Astrocyte (in vitro differentiated cells and primary cell): ENCODE results near the gene GIPC1. TPM values are rescaled to one million over a fixed set of nuclear protein-coding genes. Genes with fewer than 3 reads are reported as not detected.

ENCODE experiments used
- DNase-seq: peaks from one replicate; pipeline ENCODE4 v3.0.0-alpha.2; 2010; ENCODE audit warnings: low read depth
- FAIRE-seq: peaks from 2 replicates; lab custom pipeline; 2011; peaks lifted over from hg19 to GRCh38; lab: Jason Lieb, UNC
- H2AFZ ChIP-seq: 2 replicates; pipeline ENCODE4 v1.6.0; 2012; ENCODE audit warnings: low read depth, low read length, inconsistent platforms
- H3K27ac ChIP-seq: 2 replicates; pipeline ENCODE4 v1.5.1; 2011; ENCODE audit warnings: low read depth, low read length, inconsistent platforms
- H3K27me3 ChIP-seq: 2 replicates; pipeline ENCODE4 v1.6.0; 2011; ENCODE audit warnings: low read length, inconsistent platforms; ENCODE audit not compliant: insufficient read depth
- H3K36me3 ChIP-seq: 2 replicates; pipeline ENCODE4 v1.5.1; 2011; ENCODE audit warnings: low read length, inconsistent platforms; ENCODE audit not compliant: insufficient read depth
- H3K4me1 ChIP-seq: 2 replicates; pipeline ENCODE4 v1.5.1; 2011; ENCODE audit warnings: low read length, inconsistent platforms; ENCODE audit not compliant: insufficient read depth
- H3K4me2 ChIP-seq: 2 replicates; pipeline ENCODE4 v1.6.0; 2012; ENCODE audit warnings: low read length, inconsistent platforms
- H3K4me3 ChIP-seq: 2 replicates; pipeline ENCODE4 v1.5.1; 2011; ENCODE audit warnings: low read depth, mild to moderate bottlenecking, low read length, inconsistent platforms; ENCODE audit not compliant: insufficient read depth
- H3K79me2 ChIP-seq: 2 replicates; pipeline ENCODE4 v1.6.0; 2012; ENCODE audit warnings: mild to moderate bottlenecking, low read length, inconsistent platforms; ENCODE audit not compliant: insufficient read depth
- H3K9ac ChIP-seq: 2 replicates; pipeline ENCODE4 v1.6.0; 2012; ENCODE audit warnings: mild to moderate bottlenecking, low read length, inconsistent platforms
- H3K9me3 ChIP-seq: 2 replicates; pipeline ENCODE4 v1.5.1; 2012; ENCODE audit warnings: low read depth, mild to moderate bottlenecking, low read length, inconsistent platforms; ENCODE audit not compliant: insufficient read depth
- H4K20me1 ChIP-seq: 2 replicates; pipeline ENCODE4 v1.6.0; 2012; ENCODE audit warnings: low read length, inconsistent platforms; ENCODE audit not compliant: insufficient read depth
- H3K27ac Mint-ChIP-seq: one replicate; pipeline ENCODE4 v1.8.0; 2021; ENCODE audit warnings: mild to moderate bottlenecking, mixed read lengths; ENCODE audit not compliant: unreplicated experiment
- H3K27me3 Mint-ChIP-seq: one replicate; pipeline ENCODE4 v1.8.0; 2021; ENCODE audit warnings: low read depth, mixed read lengths; ENCODE audit not compliant: unreplicated experiment
- H3K36me3 Mint-ChIP-seq: one replicate; pipeline ENCODE4 v1.8.0; 2021; ENCODE audit warnings: low read depth, mixed read lengths; ENCODE audit not compliant: unreplicated experiment
- H3K4me1 Mint-ChIP-seq: one replicate; pipeline ENCODE4 v1.8.0; 2021; ENCODE audit warnings: low read depth, mixed read lengths; ENCODE audit not compliant: unreplicated experiment
- H3K4me3 Mint-ChIP-seq: one replicate; pipeline ENCODE4 v1.8.0; 2021; ENCODE audit warnings: mild to moderate bottlenecking, moderate library complexity, mixed read lengths; ENCODE audit not compliant: unreplicated experiment
- H3K9me3 Mint-ChIP-seq: one replicate; pipeline ENCODE4 v1.8.0; 2021; ENCODE audit warnings: mild to moderate bottlenecking, mixed read lengths; ENCODE audit not compliant: unreplicated experiment
- EZH2 ChIP-seq: IDR thresholded peaks from 2 replicates; pipeline ENCODE4 v1.6.1; 2012; ENCODE audit warnings: mild to moderate bottlenecking, low read length, inconsistent platforms; ENCODE audit not compliant: insufficient read depth
- total RNA-seq: library from RNA; stranded (reverse); gene quantifications from 2 replicates; pipeline ENCODE4 v1.2.1, GENCODE V29; 2021
- TF ChIP-seq, protein P1 (sequence below): IDR thresholded peaks from 2 replicates; pipeline ENCODE4 v1.5.1; 2011; ENCODE audit warnings: low read depth, mild to moderate bottlenecking, inconsistent platforms, low read length, moderate library complexity; ENCODE audit not compliant: insufficient read depth

The GIPC1 gene
- total RNA-seq, 1 donor from 2014 or later = 169 TPM

DNA sequence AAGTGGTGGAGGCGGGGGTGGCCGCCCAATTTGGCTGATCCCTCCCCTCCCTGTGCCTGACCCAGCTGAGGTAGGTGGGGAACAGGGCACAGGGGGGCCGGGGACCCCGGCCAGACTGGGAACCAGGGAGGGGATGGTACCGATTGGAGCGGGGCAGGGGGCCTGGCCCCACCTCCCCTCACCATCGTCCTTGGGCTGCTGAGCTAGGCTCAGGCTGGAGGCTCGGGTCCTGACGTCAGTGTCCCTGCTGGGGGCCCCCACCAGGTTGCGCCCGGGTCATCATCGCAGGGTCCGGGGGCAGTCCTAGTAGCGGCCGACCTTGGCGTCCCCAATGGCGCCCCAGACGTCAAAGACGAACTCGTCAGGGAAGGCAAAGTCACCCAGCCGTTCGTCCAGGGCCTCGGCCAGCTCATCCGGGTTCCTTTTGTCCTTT lies 17.8 kb downstream of the GIPC1 start:
- DNase-seq = no peak
- H3K4me1 ChIP-seq = peaks cover 17% of the 10 kb centered on the region
- Mint-ChIP-seq H3K4me3 (no peak overlapping the region), H3K4me1 (peaks cover 10% of the 10 kb centered on the region), H3K36me3 (peaks cover 7% of the 10 kb centered on the region), H3K27me3 (no peaks in the 10 kb centered on the region), H3K9me3 (no peaks in the 10 kb centered on the region), H3K27ac (no peak overlapping the region)
- FAIRE-seq = no peak
- no peak overlapping the region for H3K4me3 ChIP-seq
- no peak overlapping the region for H3K9ac ChIP-seq
- H3K79me2 ChIP-seq = peaks cover 4% of the 10 kb centered on the region
- no peak overlapping the region for H3K4me2 ChIP-seq
- peaks cover 63% of the 10 kb centered on the region for H4K20me1 ChIP-seq
- no peak overlapping the region for H3K27ac ChIP-seq
- H3K9me3 ChIP-seq = no peaks in the 10 kb centered on the region
- TF ChIP-seq, protein P1, sequence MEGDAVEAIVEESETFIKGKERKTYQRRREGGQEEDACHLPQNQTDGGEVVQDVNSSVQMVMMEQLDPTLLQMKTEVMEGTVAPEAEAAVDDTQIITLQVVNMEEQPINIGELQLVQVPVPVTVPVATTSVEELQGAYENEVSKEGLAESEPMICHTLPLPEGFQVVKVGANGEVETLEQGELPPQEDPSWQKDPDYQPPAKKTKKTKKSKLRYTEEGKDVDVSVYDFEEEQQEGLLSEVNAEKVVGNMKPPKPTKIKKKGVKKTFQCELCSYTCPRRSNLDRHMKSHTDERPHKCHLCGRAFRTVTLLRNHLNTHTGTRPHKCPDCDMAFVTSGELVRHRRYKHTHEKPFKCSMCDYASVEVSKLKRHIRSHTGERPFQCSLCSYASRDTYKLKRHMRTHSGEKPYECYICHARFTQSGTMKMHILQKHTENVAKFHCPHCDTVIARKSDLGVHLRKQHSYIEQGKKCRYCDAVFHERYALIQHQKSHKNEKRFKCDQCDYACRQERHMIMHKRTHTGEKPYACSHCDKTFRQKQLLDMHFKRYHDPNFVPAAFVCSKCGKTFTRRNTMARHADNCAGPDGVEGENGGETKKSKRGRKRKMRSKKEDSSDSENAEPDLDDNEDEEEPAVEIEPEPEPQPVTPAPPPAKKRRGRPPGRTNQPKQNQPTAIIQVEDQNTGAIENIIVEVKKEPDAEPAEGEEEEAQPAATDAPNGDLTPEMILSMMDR = no peak
- no peak for TF ChIP-seq EZH2
- no peak overlapping the region for H2AFZ ChIP-seq
- peaks cover 5% of the 10 kb centered on the region for H3K36me3 ChIP-seq
- peaks cover 6% of the 10 kb centered on the region for H3K27me3 ChIP-seq

DNA sequence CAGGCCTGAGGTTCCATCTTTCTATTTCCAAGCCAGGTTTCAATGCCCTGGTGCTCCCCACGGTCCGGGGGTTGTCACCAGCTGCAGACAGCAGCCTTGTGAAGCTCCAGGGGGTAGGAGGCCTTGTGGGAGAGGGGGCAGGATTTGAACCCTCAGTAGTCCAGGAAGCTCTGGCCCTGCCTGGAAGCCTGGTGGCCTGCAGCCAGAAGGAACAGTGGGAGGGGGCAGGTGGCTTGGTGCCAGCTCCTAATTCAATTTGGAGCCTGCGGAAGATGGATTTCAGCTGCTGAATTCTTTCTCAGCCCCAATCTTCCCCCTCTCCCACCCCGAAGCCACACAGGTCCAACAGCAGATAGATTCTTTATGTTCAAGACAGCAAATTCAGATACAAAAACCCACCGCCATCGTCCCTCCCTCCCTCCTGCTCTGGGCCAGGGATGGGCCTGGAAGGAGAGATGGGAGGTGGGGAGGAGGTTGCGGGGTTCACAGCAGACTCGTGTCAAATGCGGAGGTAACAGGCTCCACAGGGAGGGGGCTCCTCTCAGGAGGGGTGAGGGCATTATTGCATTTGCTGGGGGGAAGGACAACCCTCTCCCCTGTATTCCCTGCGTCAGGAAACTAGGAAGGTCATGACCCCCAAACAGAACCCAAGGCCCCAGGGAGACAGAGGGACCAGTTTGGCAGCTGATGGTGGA lies 18.4 kb downstream of the GIPC1 start:
- Mint-ChIP-seq H3K9me3 (no peaks in the 10 kb centered on the region), H3K4me3 (no peak overlapping the region), H3K27ac (peak overlapping the region; percentile 34), H3K27me3 (no peaks in the 10 kb centered on the region), H3K36me3 (peaks cover 7% of the 10 kb centered on the region), H3K4me1 (peaks cover 10% of the 10 kb centered on the region)
- Histone ChIP-seq H3K27me3 (peaks cover 11% of the 10 kb centered on the region), H3K9ac (no peak overlapping the region), H3K9me3 (no peaks in the 10 kb centered on the region), H3K4me1 (peaks cover 17% of the 10 kb centered on the region), H2AFZ (no peak overlapping the region), H3K36me3 (peaks cover 5% of the 10 kb centered on the region), H3K27ac (no peak overlapping the region), H3K4me3 (no peak overlapping the region), H4K20me1 (peaks cover 67% of the 10 kb centered on the region), H3K4me2 (no peak overlapping the region), H3K79me2 (peaks cover 4% of the 10 kb centered on the region)
- TF ChIP-seq EZH2 = no peak
- TF ChIP-seq, protein P1 = no peak
- DNase-seq (no peak), FAIRE-seq (no peak)
